HS-5 (cell line): ENCODE results near the gene ORMDL3.
"Not testable (repeated sequence)": the region's sequence is repeated elsewhere in the genome, so short reads cannot be mapped to it uniquely, and the experiment has no call there.

Experiments
- DNase-seq: peaks from one replicate; pipeline ENCODE4 v3.0.0-alpha.2; 2012; ENCODE audit warnings: low read depth

ORMDL3 gene

DNA sequence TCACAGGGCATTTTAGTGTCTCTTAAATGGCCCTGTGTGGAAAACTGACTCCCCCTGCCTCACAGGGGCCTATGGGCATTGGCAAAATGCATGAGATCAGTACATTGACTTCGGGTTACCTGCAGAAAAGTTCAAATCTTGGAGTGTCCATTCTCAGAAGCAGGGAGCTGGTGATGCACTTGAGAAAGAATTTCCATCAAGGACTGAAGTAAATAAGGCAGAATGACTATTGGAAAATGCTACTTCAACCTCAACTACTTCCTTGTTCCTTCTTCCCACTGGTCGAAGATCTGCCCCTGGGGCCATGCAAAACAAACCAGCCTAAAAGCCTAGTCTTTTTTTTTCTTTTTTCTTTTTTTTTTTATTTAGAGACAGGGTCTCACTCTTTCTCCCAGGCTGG, 21.6 kb upstream of the ORMDL3 start:
- no peak for DNase-seq

DNA sequence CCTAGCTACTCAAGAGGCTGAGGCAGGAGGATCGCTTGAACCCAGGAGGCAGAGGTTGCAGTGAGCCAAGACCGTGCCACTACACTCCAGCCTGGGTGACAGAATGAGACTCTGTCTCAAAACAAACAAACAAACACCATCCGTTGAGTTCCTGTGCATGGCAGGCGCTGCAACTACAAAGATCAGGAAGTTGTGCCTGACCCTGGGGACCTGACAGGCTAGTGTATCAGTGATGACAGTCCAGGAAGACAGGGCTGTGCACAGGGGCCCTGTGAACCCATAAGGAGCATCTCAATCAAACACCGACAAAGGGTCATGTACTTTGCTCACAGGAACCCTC, 21.1 kb upstream of the ORMDL3 start:
- not testable (repeated sequence) for DNase-seq

DNA sequence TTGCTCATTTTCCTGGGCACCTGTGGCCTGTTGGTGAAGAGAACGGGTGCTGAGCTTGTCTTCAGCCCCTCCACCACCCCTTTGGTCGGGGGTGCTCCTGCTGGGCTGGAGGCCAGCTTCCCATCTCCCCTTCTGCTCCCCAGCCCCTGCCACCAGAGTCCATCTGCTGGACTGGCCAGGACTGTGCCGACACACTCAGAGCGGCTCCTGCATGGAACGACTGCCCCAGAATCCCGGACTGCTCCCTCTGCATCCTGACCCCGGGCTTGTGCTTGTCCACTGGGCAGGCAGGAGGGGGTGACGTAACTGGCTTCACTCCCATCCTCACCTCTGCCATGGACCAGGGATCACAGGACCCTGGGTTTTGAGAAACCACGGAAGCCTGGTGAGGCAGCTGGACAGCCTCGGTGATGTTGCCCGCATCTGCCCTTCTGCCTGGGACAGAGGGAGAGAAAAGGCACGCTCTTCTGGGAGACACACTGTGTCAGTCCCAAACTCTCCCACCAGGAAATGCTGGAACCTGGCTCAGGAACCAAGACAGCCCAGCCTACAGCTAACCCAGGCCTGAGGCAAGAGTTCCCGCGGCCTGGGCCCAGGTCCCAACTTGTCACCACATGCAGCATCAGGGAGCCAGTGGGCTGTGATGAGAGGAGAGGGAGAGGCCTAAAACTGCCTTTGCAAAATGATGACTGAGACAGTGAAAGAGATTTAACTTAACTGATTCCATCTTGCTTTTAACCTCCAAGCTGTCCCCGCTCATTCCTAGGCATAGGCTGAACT, 19.3 kb upstream of the ORMDL3 start:
- DNase-seq = no peak

DNA sequence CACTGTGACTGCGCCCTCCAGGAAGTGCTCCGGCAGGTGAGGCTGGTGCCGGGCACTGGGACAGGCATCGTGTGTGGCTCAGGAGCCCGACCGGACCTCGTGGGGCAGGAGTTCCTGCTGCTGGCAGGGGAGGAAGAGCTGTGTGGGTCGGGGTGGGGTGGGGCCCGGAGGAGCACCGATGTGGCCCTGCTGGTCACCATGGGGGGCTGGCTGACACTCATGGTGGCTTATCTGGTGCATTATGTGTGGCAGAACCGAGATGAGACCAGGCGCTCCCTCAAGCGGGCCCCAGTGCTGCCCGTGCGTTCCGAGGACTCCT, 17.0 kb upstream of the ORMDL3 start:
- DNase-seq = no peak

- no peak for DNase-seq
Measured at GRCh38 chr17:39943702-39944392, 16.4 kb upstream of the ORMDL3 start.

DNA sequence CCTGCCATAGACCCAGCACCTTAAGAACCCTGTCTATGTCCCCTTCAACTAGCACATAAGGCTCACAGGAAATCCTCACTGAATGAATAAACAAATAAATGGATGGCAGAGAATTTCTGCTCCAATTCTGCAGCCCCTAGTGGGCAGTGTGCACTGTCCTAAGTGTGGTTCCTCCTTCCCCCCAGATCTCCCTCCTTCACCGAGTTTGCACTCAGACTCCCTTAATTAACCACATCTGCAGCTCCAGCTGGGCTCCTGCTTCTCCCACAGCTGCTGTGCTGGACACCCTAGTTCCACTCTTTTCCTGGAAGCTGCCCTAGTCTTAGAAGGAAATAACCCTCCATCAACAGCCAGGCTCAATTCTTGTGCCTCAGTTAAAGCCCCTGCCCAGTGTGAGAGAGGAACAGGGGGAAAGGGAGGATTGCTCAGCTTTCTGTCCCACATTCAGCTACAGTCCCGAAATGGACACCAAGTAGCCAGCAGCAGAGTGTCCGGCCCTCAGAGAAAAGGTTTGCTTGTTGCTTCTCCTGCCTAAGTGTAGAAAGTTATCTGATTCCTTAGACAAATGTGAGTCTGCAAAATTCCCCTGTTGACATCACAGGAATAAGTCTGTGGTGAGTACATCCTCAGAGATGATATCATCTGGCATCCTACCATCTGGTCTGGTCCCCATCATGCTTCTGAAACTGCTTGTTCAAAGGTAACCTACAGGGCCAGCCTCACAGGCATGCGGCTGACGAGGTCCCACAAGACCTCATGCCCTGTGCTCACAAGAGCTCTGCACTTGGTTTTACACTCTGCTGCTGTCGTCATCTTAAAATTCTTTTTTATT, 12.4 kb upstream of the ORMDL3 start:
- DNase-seq = peak; percentile 84

- no peak for DNase-seq
Measured at GRCh38 chr17:39939106-39939505, 11.7 kb upstream of the ORMDL3 start.

DNA sequence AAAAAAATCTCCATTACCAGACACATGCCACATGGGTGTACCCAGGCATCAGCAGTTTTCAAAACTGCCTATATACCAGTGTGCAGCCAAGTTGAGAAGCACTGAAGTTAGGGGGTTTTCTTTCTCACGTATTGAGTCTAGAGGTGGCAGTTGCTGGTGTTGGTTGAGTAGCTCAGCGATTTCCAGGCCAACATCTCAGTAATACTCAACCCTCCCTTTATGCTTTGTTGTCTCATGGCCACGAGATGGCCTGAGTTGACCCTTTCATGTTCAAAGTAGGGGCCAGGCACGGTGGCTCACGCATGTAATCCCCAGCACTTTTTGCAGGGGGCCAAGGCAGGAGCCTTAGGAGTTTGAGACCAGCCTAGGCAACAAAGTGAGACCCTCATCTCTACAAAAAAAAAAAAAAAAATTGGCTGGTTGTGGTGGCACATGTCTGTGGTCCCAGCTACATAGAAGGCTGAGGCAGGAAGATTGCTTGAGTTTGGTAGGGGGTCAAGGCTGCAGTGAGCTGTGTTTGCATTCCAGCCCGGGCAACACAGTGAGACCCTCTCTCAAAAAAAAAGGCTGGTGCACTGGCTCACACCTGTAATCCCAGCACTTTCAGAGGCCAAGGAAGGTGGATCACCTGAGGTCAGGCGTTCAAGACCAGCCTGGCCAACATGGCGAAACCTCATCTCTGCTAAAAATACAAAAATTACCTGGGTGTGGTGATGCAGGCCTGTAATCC, 10.9 kb upstream of the ORMDL3 start:
- DNase-seq = no peak

GRCh38 chr17:39937447-39937846, 10.0 kb upstream of the ORMDL3 start:
- DNase-seq = no peak

GRCh38 chr17:39935909-39936308, 8.5 kb upstream of the ORMDL3 start:
- DNase-seq = no peak

DNA sequence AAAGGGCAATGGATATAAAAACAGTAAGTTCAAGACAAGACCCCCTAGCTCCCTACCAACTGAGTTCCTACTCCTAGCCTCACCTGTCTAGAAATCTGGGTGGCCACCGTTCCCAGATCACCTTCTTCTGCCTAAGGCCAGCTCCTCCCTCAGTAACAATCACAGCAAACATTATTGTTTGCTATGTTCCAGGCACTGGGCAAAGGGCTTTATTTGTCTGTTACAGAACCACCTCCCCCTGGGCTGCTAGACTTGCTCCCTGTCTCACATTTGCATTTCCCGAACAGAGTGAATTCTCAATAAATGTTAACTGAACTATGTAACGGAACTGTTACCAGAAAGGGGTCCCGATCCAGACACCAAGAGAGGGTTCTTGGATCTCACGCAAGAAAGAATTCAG, 6.9 kb upstream of the ORMDL3 start:
- DNase-seq = no peak

DNA sequence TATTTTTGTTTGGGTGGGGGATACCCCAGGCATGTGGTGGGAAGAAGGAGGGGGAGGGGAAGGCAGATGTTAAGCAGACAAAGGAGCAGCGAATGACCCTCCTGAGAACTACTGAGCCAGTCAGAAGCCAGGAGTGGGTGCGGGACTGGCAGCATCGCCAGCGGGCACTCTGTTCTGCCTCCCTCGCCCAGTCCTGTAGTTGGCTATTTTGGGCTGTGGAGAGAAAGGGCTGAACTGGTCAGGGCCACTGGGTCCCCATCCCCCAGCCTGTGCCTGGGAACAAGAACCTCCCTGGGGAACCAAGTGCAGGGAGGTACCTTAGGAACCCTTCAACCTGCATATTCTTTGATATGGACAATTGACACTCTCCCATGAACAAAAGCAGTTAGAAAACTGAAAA, 6.5 kb upstream of the ORMDL3 start:
- DNase-seq = no peak

DNA sequence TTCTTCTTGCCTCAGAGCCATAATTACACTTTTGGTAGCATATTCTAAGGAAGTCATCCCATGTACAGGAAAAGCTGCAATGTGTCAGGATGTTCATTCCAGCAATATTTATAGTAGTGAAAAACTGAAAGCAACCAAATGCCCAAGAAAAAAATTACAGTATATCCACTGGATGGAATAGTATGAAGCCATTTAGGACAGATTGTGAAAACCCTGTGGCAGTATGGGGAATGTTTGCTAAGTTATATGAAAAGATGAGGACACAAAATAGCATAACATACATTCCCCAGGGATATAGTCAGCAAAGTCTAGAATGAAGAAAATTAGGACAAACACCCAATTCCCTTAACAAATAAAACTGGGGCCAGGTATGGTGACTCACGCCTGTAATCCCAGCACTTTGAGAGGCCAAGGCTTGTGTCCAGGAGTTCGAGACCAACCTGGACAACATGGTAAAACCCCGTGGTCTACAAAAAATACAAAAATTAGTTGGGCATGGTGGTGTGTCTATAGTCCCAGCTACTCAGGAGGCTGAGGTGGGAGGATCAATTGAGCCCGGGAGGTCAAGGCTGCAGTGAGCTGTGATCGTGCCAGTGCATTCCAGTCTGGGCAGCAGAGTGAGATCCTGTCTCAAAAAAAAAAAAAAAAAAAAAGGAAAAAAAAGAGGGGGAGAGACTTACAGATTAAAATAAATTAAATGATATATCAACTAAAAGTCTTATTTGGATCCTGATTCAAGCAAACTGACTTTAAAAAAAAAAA, 2.4 kb upstream of the ORMDL3 start:
- peak; percentile 88 for DNase-seq

DNA sequence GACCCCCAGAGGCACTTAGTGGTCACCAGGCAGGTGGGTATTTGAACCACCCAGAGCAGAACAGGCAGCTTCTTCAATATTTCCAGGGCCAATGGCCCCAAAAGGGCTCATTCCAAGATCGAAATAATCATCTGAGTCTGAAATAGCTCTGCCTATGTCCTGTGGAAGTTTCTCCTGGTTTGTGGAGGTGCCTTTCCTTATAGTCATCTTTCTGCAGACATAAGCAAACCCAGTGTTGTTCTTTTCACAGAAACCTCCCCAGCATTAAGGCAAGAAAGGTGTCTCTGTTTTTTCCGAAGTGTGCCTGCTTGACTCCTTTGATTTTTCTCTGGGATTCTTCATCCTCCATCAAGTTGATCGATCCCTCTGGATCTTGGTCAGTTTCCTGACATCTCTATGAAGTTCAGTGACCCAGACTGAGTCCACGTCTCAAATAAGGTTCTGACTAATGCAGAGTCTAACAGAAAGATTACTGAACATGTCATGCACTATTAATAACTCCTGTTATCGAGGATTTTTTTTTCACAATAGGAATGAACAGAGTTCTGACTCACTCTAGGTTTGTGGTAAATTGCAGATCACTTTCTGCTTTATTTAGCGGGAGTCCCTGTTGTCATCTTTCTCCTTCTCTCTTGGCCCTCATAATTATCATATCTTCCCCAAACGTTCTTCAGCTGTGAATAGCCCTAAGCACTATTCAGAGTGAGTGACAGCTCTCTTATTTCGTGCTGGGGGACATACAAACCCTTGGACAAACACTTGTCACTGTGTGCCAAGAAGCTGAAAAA, 1.7 kb upstream of the ORMDL3 start:
- peak; percentile 91 for DNase-seq

DNA sequence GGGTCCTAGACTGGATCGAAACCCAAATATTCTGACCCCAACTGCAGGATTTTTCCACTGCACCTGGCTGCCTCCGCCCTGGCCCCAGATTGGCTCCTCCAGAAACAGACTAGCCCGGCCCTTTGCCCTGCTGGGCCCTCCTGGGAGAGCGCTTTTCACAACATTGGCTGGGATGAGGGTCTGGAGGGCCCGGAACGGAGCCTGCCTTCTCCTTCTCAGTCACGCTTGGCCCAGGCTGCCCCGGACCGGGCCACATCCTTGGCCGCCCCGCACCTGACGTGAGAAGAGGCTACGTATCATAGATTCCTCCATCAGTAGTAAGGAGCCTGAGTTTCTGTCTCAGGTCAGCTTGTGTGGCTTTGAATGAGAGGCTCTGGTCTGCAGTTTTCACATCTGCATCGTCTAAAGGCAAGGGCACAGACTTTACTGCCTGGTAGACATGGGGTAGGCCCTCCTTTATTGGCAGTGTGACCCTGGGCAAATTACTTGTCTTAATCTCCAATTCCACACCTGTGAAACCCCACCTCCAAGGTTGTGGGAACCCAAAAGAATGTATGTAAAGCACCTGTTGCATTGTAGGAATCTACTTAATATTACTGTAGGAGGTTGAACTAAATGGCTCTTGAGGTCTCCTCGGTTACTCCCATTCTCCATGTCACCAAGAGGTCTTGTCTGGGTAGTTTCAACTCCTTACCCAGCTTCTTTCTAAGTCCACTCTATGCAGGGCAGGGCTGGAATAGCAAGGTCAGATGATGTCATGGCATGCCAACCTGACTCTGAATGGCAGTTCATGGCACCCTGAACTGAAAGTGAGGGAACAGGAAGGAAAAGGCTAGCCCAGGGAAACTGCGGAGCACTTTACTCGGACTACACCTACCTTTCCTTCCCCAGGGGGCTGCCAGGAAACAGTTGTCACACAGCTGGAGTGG, 792 bp upstream of the ORMDL3 start:
- no peak for DNase-seq

DNA sequence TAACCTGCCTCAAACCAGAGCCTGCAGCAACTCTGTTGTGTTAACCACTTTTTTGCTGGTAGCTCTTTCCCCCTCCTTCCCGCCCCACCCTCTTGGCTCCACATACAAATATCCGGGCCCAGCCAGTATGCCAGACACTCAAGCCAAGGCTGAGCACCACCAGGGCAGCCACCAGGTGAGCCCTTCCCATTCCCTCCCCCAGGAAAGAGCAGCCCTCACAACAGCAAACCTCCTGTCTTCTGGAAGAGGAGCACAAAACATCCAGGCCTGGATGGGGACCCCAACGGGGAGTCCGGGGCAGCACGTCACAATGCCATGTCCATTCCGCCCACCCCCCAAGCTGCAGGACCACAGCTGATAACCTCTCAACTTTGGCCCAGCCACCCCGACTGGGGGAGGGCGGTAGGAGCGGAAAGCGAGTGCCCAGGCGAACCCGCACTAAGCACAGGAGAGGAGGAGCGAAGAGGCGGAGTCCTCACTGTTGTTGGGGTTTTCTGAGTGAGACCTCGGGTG, 757 bp downstream of the ORMDL3 start:
- DNase-seq = no peak

DNA sequence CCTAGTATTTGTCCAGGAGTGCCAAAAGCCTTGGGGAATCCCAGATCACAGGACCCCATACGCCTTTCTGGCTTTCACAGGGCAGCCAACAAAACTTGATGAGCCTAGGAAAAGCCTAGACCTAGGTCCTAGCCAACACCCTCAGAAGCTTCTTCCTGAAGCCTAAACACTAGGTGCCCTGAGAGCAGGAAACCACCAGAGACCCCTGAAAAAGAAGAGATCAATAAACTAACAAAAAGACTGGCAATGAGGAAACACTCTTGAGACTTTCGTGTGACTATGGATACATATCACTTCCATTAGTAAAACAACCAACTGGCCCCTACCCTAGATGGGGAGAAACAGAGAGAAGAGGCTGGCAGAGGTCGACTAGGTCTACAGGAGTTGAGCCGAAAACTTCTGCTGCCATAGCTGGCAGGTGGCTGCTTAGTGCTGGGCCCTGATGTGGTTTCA, 1.2 kb downstream of the ORMDL3 start:
- DNase-seq = no peak

GRCh38 chr17:39925282-39926134, 1.9 kb downstream of the ORMDL3 start:
- no peak for DNase-seq

DNA sequence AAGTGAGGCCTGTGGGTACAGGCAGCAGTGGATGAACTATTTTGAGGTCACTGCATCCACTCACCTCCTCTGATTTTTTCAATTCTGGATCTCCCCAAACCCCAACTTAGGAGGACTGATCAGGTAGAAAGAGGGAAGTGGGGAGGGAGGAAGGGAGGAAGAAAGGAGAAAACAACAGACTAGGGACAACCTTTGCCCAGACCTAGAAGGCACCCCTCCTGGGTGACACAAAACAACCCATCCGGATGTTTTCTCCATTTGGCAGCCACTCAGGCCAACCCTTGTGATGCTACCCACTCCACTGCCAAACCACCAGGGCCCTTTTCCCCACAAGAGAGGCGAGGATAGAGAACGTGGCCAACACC, 2.7 kb downstream of the ORMDL3 start:
- no peak for DNase-seq
